Fibroblast of pulmonary artery (primary cell): Measurements from ENCODE around the gene CFTR.

ENCODE experiments used
- DNase-seq: peaks from one replicate; pipeline ENCODE4 v3.0.0-alpha.2; 2010; ENCODE audit warnings: low read depth
- H3K4me3 ChIP-seq: replicated peaks from 2 replicates; pipeline ENCODE4 v1.5.1; 2011; ENCODE audit warnings: low read depth, mild to moderate bottlenecking, control low read depth, low read length, moderate library complexity
- CTCF ChIP-seq: IDR thresholded peaks from 2 replicates; pipeline ENCODE4 v1.5.1; 2011; ENCODE audit warnings: mild to moderate bottlenecking, control low read depth, low read length, inconsistent platforms; ENCODE audit errors: missing control alignments

The CFTR gene

DNA sequence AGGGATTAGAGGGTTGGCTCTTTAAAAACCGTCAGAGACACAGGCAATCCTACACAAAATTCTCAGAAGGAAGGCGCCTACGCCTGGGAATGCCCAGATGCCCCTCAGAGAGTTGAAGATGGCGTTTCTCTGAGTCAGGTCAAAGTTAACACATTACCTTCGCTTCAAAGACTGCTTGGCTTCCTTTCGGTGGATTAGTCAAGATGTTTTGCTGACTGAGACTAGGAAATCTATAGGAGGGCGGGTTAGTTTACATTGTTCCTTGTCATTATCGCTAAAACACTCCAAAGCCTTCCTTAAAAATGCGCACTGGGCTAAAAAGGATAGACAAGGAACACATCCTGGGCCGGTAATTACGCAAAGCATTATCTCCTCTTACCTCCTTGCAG is 995 bp upstream of the CFTR start:
- TF ChIP-seq CTCF = no peak
- no peak overlapping the region for H3K4me3 ChIP-seq
- no peak for DNase-seq

GRCh38 chr7:117480055-117480362 is 184 bp downstream of the CFTR start:
- no peak for DNase-seq
- H3K4me3 ChIP-seq = peak overlapping the region; percentile 25
- TF ChIP-seq CTCF = no peak

GRCh38 chr7:117480978-117481377 is 1.2 kb downstream of the CFTR start:
- TF ChIP-seq CTCF = no peak
- no peak for DNase-seq
- no peak overlapping the region for H3K4me3 ChIP-seq

GRCh38 chr7:117485118-117485620 is 5.3 kb downstream of the CFTR start:
- DNase-seq = no peak
- no peak overlapping the region for H3K4me3 ChIP-seq
- no peak for TF ChIP-seq CTCF

GRCh38 chr7:117489016-117489415 is 9.2 kb downstream of the CFTR start:
- no peak for TF ChIP-seq CTCF
- no peak for DNase-seq
- H3K4me3 ChIP-seq = no peak overlapping the region

DNA sequence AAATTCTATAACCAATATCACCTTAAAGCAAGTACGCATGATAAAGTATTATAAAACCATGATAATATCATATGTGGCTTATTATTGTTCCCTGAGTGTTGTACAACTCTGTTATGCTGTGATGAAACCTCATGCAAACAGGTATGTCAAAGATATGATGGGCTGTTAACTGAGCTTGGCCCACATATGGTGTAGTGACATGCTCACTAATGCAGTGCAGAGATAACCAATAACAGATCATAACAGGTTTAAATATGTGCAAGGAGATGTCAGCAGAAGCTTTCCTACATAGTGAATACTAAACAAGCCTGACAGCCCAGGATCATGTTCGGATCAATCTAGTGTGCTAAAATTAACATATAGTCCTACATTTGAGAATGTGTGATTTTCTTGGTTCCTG is 9.6 kb downstream of the CFTR start:
- no peak for DNase-seq
- no peak overlapping the region for H3K4me3 ChIP-seq
- TF ChIP-seq CTCF = no peak

- H3K4me3 ChIP-seq = no peak overlapping the region
- no peak for DNase-seq
- no peak for TF ChIP-seq CTCF
Observed at GRCh38 chr7:117489911-117490310, 10.1 kb downstream of the CFTR start.
